Mononuclear cell (primary cell): ENCODE measurements around the gene PRKAB2. TPM values are rescaled to one million over a fixed set of nuclear protein-coding genes. Genes with fewer than 3 reads are reported as not detected.

Experiments used
- H3K27me3 ChIP-seq: 2 replicates; pipeline ENCODE4 v1.6.0; 2011; ENCODE audit warnings: low read length, control low read depth; ENCODE audit not compliant: insufficient read depth
- H3K4me1 ChIP-seq: 2 replicates; pipeline ENCODE4 v1.5.1; 2011; ENCODE audit warnings: mild to moderate bottlenecking, low read length, control low read depth; ENCODE audit not compliant: insufficient read depth
- H3K4me3 ChIP-seq: 2 replicates; pipeline ENCODE4 v1.5.1; 2011; ENCODE audit warnings: mild to moderate bottlenecking, low read length, moderate library complexity
- H3K9me3 ChIP-seq: 2 replicates; pipeline ENCODE4 v1.5.1; 2011; ENCODE audit warnings: low read depth, mild to moderate bottlenecking, control low read depth, low read length
- total RNA-seq: library from RNA; depleted of rRNA; stranded (reverse); fragments of >200 nt; gene quantifications from one replicate; pipeline ENCODE4 v1.2.3, GENCODE V29; 2012

Gene PRKAB2
- total RNA-seq, 1 donor = 9.3 TPM

- no peaks in the 10 kb centered on the region for H3K9me3 ChIP-seq
- no peaks in the 10 kb centered on the region for H3K27me3 ChIP-seq
- no peak overlapping the region for H3K4me3 ChIP-seq
- no peaks in the 10 kb centered on the region for H3K4me1 ChIP-seq
Measured at GRCh38 chr1:147105909-147106308, 66.4 kb downstream of the PRKAB2 start.

Other genes starting within 250 kb of the PRKAB2 start
- 21.5 TPM for gene NBPF12, start 234.1 kb downstream of the PRKAB2 start, total RNA-seq
- gene FMO5, start 52.9 kb upstream of the PRKAB2 start, total RNA-seq = 3.5 TPM
- 22.6 TPM for gene CHD1L, start 70.2 kb upstream of the PRKAB2 start, total RNA-seq